ENCODE data around the gene CENPP.

CENPP gene

GRCh38 chr9:92644278-92644677 lies 318.5 kb downstream of the CENPP start:
- DNase-seq, result no peak

DNA sequence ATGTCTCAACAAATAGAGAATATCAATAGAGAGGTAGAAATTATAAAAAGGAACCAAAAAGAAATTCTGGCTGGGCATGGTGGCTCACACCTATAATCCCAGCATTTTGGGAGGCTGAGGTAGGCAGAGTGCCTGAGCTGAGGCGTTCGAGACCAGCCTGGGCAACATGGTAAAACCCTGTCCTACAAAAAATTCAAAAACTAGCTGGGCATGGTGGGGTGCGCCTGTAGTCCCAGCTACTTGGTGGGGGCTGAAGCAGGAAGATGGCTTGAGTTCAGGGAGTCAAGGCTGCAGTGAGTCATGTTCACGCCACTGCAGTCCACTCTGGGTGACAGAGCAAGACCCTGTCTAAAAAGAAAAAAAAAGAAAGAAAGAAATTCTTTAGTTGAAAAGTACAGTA lies 319.3 kb downstream of the CENPP start:
- no peak for DNase-seq

DNA sequence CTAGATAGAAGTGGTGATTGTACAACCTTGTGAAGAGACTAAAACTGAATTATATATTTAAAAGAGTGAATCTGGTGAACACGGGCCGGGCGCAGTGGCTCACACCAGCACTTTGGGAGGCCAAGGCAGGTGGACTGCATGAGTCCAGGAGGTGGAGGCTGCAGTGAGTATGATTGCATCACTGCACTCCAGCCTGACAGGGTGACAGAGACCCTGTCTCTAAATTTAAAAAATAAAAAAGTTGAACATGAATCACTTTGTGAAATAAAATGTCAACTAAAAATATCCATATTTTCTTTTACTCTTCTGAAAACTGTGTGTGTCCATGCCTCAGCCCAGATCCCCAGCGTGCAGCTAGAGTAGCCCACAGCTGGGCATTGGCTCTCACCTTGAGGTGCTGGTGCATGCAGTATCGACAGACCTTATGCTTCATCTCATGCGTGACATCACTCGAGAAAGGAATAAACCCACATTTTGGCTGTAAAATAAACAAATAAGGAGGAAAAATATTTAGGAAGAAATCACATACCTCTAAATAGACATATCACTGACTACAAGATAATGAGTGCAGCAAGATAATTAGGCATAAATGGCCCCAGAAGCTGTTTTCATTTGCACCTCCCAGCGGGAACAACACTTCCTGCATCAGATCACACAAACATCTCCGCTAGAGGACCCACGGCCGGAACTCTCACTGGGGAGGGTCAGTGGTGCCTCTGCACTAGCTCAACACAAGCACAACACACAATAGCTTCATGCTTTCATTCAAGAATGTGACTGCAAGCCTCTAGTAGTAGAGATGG lies 322.1 kb downstream of the CENPP start:
- DNase-seq, result no peak

DNA sequence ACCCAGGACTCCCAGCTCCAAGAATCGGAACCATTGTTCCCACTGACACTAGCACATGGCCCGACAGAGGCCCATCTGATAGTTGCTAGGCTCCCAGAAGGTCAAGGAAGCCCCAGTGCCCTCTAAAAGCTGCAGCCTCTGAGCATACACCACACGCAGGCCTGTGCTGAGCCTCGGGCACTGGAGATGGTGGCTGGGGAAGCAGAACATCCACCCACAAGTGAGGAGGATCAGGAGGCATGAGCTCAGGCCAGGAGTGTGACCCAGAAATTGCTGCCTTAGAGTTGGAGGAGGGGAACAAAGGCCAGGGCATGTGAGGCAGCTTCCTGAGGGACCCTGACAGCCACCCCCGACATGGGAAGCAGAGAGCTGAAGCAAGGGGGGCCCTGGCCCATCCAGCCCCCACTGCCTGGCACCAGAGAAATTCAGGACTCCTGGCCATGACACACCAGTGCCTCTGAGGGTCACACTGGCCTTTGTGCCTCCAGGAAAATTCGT lies 322.8 kb downstream of the CENPP start:
- DNase-seq, result no peak

GRCh38 chr9:92649007-92649406 lies 323.3 kb downstream of the CENPP start:
- DNase-seq, result no peak

- DNase-seq, result no peak
These were observed 324.5 kb downstream of the CENPP start for GRCh38 chr9:92650296-92650695.

DNA sequence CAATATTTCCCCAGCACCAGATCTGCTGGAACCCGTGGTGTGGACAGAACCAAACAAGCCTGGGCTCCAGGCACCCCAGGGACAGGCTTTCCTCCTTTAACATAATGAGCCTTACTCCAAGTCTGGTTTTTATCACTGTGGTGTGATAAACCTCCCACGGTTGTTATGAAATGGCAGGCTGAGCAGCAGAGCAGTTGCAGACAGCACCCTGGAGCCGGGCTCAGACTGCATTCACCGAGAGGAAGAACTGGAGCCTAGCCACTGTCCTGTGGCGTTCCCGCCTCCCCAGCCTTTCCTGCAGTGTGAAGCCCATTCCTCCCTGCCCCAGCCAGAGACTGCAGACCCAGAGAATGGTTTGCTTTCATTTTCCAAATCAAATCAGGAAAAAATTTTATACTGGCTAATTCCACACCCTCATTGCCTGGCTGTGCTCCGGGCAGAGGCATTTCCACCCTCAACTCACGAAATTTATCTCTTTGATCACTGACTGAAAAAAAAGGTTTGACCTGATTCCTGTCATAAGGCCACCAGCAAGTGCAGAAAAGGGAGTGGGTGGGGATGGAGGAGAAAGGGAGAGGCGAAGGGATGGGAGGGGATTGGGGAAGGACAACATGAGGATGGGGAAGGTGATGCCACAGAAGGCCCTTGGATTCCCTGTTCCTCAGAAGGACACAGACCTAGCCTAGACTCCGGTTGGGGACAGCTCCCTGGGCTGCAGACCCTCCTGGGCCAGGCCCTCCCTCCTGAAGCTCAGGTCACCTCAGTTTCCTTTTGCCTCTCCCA lies 325.3 kb downstream of the CENPP start:
- DNase-seq, result no peak

- DNase-seq, result no peak
These were observed 326.7 kb downstream of the CENPP start for GRCh38 chr9:92652461-92652860.

GRCh38 chr9:92654481-92655301 lies 328.9 kb downstream of the CENPP start:
- DNase-seq, result no peak

DNA sequence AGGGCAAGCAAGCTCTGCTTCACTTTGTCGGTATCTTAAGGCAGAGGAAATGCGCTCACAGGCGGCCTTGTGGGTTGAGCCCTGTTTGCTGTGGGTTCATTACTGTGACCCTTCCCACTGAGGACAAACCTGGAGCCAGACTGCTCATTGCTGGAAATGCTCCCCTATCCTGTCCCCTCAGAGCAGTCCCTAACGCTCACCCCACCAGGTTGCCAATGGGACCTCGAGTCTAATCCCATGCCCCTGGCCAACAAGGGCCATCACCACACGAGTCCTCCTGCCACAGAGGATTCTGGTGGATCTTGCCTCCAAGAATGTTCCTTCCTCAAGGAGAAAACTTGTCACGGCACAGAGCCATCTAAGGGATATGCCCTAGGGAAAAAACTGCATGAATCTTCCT lies 329.6 kb downstream of the CENPP start:
- no peak for DNase-seq

DNA sequence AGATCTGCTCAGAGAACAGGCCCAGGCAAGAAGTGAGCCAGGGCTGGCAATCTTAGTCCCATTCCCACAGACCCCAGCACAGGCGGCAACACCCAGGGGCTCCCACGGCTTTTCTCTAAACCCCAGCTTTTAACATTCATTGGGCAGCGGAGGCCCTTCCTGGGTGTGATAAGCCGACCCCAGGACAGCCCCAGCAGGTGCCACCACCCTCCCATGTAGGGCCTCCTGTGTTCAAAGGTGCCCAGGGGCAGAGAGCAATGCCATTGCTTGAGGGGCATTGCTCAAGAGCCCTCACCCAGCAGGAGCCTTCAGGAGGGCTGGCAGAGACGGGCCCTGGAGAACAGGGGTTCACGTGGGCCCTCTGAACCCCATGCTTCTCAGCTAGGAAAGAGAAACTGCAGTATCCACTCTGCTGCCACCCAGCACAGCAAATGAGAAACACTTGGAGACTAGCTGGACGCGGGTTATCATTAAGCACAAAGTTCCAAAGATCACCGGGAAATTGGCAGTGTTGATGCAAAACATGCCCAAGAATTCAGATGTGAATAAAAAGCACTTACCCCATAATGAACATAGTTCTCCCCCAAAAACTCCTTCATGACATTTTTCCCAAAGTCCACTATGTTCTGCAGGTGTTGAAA lies 330.3 kb downstream of the CENPP start:
- no peak for DNase-seq

DNA sequence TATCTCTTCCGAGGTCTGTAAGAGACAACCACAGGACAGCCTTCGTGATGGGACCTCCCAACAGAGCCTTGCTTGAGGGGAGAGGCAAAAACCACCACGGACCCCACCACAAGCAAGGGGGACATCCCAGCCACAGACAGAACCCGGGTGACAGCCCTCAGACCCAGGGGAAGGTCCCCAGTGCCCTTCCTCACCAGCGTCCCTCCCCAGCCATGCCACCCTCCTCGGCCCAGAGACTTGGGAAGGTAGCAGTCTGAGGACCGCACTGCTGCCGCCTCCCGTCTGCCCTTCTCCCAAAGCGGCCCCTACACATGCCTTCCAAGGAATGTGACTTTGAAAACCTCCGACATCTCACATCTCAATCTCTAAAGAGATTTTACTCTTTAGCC lies 330.8 kb downstream of the CENPP start:
- no peak for DNase-seq

- DNase-seq, result no peak
These were observed 331.7 kb downstream of the CENPP start for GRCh38 chr9:92657296-92658094.

DNA sequence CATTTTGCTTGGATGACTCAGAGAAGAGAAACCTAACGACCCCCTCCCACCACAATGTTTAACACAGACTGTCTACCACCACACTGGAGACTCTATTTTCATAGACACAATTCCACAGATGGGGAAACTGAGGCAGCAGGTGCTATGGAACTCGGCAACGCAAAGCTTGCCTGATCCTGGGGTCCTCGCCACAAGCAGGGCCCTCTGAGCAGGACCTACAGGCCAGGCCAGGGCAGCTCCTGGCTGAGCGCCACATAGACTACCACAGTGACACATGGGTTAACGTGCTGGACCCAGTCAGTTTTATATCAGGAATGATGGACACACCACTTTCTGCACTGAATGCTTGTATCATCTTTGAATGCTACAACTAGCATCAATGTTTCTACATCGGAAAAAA lies 332.4 kb downstream of the CENPP start:
- no peak for DNase-seq

DNA sequence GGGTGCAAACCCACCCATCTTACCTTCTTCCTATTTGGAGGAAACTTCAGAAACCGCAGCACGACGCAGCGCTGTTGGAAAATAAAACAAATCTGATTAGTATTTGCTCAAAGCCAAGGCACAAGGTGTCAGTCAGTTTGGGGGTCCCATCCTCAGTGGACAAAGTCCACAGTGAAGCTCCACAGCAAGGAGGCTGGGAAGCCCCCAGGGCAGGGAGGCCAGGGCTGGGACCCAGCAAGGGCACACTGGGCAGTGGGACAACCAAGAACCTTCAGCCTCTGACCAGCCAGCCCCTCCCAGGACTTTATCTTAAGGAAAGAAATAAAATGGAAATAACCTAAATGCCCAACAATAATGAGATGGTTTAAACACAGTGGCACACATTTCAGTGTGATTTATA lies 332.9 kb downstream of the CENPP start:
- no peak for DNase-seq

DNA sequence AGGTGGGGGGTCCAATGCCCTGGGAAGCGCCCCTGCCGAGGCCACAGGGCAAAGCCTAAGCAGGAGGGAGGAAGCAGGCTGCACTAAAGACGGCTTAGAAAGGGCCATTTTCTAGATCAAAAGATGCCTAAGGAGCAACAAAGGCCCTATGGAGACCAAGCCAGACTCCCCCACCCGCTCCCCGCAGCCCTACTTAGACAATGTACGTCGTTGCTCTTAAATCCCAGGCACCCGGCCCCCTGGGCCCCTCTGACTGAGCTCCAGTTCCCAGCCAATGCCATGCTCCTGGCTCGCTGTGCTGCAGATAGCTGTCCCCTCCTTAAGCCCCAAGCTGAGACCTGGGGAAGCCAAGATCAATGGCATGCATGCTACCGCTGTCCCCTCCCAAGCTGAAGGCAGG lies 333.8 kb downstream of the CENPP start:
- no peak for DNase-seq

DNA sequence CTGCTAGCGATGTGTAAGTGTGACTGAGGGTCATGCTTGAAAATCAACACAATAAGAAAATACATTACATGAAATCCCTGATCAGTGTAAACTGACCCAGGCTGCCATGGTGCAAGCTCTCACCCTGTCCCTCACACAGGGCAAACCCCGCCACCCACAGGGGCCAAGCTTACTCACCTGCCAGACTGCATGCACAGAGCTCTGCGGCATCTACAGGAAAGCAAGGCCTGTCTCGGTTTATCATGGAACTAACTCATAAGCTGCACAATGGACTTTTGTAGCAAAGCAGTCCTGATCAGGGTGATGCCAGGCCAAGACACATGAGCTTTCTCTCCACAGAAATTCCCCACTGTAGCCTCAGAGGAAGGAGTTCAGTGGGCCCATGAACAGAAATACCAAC lies 334.5 kb downstream of the CENPP start:
- DNase-seq, result no peak

DNA sequence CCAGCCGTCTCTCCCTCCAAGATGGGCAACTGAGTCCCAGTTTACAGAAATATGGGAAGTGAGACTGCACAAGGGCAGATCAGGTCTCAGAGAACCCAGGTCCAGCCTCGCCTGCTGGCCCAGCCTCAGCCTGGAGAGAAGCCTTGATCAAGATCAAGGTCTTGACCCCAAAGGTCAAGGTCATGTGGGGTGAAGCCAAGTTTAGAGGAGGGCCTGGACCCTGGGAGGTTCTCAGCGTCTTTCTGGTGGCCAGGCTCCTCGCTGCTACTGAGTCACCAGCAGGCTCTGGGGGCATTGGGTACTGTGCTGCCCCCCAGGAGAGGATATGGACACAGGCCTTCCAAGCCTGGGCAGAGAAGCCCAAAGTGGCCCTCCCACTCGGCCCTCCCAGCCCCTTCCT lies 335.4 kb downstream of the CENPP start:
- no peak for DNase-seq

DNA sequence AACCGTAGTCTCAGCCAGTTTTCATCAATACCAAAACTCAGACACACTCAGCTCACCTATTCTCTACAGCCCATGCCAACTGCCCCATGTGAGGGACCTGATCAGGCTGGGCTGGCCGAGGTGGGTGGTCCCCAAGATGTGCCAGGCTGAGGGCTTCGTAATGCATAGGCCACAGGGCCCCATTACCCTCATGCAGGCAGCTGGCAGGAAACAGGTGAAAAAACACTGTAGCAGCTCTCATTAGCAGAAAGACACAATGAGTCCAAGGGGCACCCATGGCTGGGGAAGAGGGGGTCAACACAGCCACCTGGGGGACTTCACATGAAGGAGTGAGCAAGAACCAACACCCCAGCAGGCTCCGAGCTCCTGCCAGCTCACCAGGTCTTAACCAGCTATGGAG lies 336.0 kb downstream of the CENPP start:
- DNase-seq, result no peak

DNA sequence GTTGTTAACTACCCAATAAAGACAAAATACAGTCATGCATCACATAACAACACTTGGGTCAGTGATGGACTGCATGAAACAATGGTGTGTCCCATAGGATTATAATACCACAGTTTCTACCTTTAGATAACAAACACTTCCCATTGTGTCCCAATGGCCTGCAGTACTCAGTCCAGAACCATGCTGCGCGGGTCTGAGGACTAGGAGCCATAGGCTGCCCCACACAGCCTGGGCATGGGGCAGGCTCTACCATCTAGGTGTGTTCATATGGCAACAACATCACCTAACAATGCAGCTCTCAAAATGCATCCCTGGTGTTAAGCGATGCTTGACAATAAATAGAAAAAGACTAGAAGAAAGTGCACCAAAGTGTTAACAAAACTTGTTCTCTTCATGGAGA lies 337.4 kb downstream of the CENPP start:
- DNase-seq, result no peak

DNA sequence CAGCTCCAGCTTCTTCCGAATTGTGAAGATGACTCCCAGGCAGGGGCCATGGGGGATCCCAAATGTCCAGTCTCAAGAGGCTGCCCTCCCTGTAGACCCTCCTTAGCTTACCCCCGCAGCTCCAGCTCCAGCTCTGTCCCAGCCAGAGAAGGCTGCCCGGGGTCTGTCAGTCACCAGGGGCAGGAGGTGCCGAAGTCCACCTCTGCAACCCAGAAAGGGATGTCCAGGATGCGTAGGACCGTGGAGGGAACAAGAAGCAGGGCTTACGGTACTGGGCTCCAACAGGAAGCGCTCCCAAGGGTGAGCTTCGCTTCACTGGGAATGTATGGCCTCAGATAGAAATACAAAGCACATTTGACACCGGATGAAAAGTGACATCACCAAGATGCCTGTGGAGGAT lies 338.2 kb downstream of the CENPP start:
- no peak for DNase-seq

Data from T-helper 9 cell (primary cell).